Ovary (tissue), 3 donors: ENCODE measurements around the gene SEMA3G.

ENCODE experiments used
- CTCF ChIP-seq, 3 donors: fragments of 450-650 bp in 2 of 3; fragments of 200-600 bp in 1 of 3; IDR thresholded peaks; one replicate each; pipeline versions ENCODE4 v1.5.1 to v1.8.0; 2016 to 2022; ENCODE audit warnings: antibody characterized with exemption in 3 of 3, mild to moderate bottlenecking in 1 of 3
- POLR2A ChIP-seq: fragments of 450-650 bp; IDR thresholded peaks from one replicate; pipeline ENCODE4 v1.6.1; 2017; ENCODE audit warnings: antibody characterized with exemption, mild to moderate bottlenecking, moderate library complexity
- donor health status: DM: no; HTN: no; CAD: no.

- TF ChIP-seq CTCF (IDR thresholded peaks at IDR 0.05): no peak
- no peak for TF ChIP-seq POLR2A
Measured at GRCh38 chr3:52483081-52483480, 38.2 kb upstream of the SEMA3G start.
